MM.1S (cell line): Measurements from ENCODE around the gene TAOK1.

Experiments used
- DNase-seq: peaks from one replicate; pipeline ENCODE4 v3.0.0-alpha.2; 2015
- H2AFZ ChIP-seq: fragments of 300-600 bp; sonication (generic); 2 replicates; pipeline ENCODE4 v1.6.0; 2016; ENCODE audit warnings: antibody characterized with exemption, low read length
- H3F3A ChIP-seq: fragments of 300-600 bp; sonication (generic); 2 replicates; pipeline ENCODE4 v1.6.1; 2016; ENCODE audit warnings: mild to moderate bottlenecking, antibody characterized with exemption, low read length, moderate library complexity, mixed read lengths; ENCODE audit not compliant: insufficient read depth
- H3K27ac ChIP-seq: fragments of 300-600 bp; sonication (generic); 2 replicates; pipeline ENCODE4 v1.5.1; 2016; ENCODE audit warnings: mild to moderate bottlenecking, low read length
- H3K27me3 ChIP-seq: fragments of 300-600 bp; sonication (generic); replicated peaks from 2 replicates; pipeline ENCODE4 v1.6.0; 2016; ENCODE audit warnings: low read length; ENCODE audit not compliant: insufficient read depth
- H3K36me3 ChIP-seq: fragments of 300-600 bp; sonication (generic); replicated peaks from 2 replicates; pipeline ENCODE4 v1.6.1; 2016; ENCODE audit warnings: mild to moderate bottlenecking, low read length, mixed read lengths; ENCODE audit not compliant: insufficient read depth
- H3K4me1 ChIP-seq: fragments of 300-600 bp; sonication (generic); 2 replicates; pipeline ENCODE4 v1.6.1; 2016; ENCODE audit warnings: low read length, mixed read lengths
- H3K4me2 ChIP-seq: fragments of 300-600 bp; sonication (generic); 2 replicates; pipeline ENCODE4 v1.6.0; 2016; ENCODE audit warnings: low read depth, low read length
- H3K4me3 ChIP-seq: fragments of 300-600 bp; sonication (generic); 2 replicates; pipeline ENCODE4 v1.5.1; 2016; ENCODE audit warnings: low read length, mixed read lengths
- H3K79me2 ChIP-seq: fragments of 300-600 bp; sonication (generic); 2 replicates; pipeline ENCODE4 v1.6.1; 2016; ENCODE audit warnings: mixed run types, low read length, mixed read lengths
- H3K9ac ChIP-seq: fragments of 300-600 bp; sonication (generic); 2 replicates; pipeline ENCODE4 v1.6.1; 2016; ENCODE audit warnings: low read length, mixed read lengths
- H3K9me2 ChIP-seq: fragments of 300-600 bp; sonication (generic); replicated peaks from 2 replicates; pipeline ENCODE4 v1.6.1; 2016; ENCODE audit warnings: mild to moderate bottlenecking, low read length, mixed read lengths; ENCODE audit not compliant: insufficient read depth
- H3K9me3 ChIP-seq: fragments of 300-600 bp; sonication (generic); replicated peaks from 2 replicates; pipeline ENCODE4 v1.6.1; 2016; ENCODE audit warnings: mild to moderate bottlenecking, low read length, mixed read lengths; ENCODE audit not compliant: insufficient read depth
- H4K20me1 ChIP-seq: fragments of 300-600 bp; sonication (generic); 2 replicates; pipeline ENCODE4 v1.6.1; 2016; ENCODE audit warnings: mild to moderate bottlenecking, low read length, moderate library complexity, mixed read lengths; ENCODE audit not compliant: insufficient read depth
- CTCF ChIP-seq: fragments of 300-600 bp; sonication (generic); IDR thresholded peaks from 2 replicates; pipeline ENCODE4 v1.5.1; 2016; ENCODE audit warnings: antibody characterized with exemption, low read length, mixed read lengths
- EZH2 ChIP-seq: fragments of 300-600 bp; sonication (generic); optimal IDR thresholded peaks from 2 replicates; pipeline ENCODE3; 2017; ENCODE audit warnings: low read depth, mild to moderate bottlenecking, antibody characterized with exemption, low read length, mixed read lengths
- EZH2phosphoT487 ChIP-seq: fragments of 300-600 bp; sonication (generic); IDR thresholded peaks from 2 replicates; pipeline ENCODE4 v1.6.1; 2018; ENCODE audit warnings: antibody characterized with exemption, low read length

The TAOK1 gene

DNA sequence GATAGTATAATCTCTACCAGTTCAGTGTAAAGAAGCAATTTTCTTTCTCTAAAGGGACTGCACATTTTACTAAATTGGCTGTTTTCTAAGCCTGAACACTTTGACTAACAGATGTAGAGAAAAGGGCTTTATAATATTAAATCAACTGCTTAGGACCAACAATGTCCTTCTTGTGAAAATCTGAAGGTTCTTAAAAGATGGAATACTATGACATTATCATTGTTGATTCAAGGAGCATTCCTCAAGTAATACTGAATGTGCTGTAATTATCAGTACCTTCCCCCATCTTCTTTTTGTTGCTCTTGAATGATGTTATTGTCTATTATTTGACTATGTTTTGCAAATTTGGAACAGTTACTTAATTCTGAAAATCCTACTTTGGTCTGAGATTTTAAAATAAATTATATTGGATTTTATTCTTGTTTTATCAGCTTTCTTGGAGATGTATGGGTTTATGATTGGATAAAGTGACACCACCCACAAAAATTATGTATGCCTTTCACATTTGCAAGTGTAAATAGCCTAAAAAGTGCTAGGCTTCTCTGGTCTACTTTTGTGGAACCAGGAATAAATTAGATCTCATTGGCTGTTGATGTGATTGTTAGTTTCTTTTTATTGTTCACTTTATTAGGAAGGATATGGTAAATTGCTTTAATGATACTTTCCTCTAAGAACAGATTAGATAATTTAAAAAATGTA is 53.0 kb downstream of the TAOK1 start:
- peaks cover 3% of the 10 kb centered on the region; the same call in 1 of the 2 replicates for H3K79me2 ChIP-seq

DNA sequence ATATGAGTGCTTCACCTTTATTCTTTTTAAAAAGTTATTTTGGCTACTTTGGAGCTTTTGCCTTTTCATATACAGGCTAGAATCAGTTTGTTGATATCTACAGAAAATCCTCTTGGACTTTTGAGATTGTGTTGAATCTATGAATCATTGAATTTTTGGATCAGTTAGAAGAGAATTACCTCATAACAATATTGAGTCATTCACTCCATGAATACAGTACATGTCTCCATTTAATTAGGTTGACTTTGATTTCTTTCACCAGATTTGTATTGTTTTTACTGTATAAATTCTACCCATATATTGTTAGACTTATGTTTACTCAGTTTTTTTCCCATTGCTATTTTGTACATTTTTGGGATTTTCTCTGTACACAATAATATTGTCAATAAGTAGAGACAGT is 54.4 kb downstream of the TAOK1 start:
- Histone ChIP-seq H3K4me2 (no peak overlapping the region), H3K9me2 (no peaks in the 10 kb centered on the region), H3K9ac (no peak overlapping the region), H3K36me3 (no peaks in the 10 kb centered on the region), H3K4me3 (no peak overlapping the region), H3K79me2 (peaks cover 3% of the 10 kb centered on the region; the same call in 1 of the 2 replicates), H2AFZ (no peak overlapping the region), H4K20me1 (no peaks in the 10 kb centered on the region), H3F3A (no peaks in the 10 kb centered on the region), H3K27me3 (no peaks in the 10 kb centered on the region), H3K27ac (no peak overlapping the region), H3K4me1 (no peaks in the 10 kb centered on the region), H3K9me3 (no peaks in the 10 kb centered on the region)
- TF ChIP-seq EZH2phosphoT487 (no peak), EZH2 (no peak), CTCF (no peak)
- no peak for DNase-seq

More for the DNA sequence above, 53.0 kb downstream of the TAOK1 start:
- no peaks in the 10 kb centered on the region for H3K9me3 ChIP-seq
- no peaks in the 10 kb centered on the region for H3F3A ChIP-seq
- no peaks in the 10 kb centered on the region for H3K27me3 ChIP-seq
- no peak overlapping the region for H3K9ac ChIP-seq
- H3K36me3 ChIP-seq, result no peaks in the 10 kb centered on the region
- H3K27ac ChIP-seq, result no peak overlapping the region
- no peaks in the 10 kb centered on the region for H3K4me1 ChIP-seq
- H3K9me2 ChIP-seq, result no peaks in the 10 kb centered on the region
- TF ChIP-seq EZH2 (no peak), EZH2phosphoT487 (no peak), CTCF (no peak)
- H3K4me2 ChIP-seq, result no peak overlapping the region
- DNase-seq, result no peak
- H3K4me3 ChIP-seq, result no peak overlapping the region
- H2AFZ ChIP-seq, result no peak overlapping the region
- H4K20me1 ChIP-seq, result no peaks in the 10 kb centered on the region

GRCh38 chr17:29445844-29446243 is 55.7 kb downstream of the TAOK1 start:
- Histone ChIP-seq H3K79me2 (peaks cover 3% of the 10 kb centered on the region; the same call in 1 of the 2 replicates), H3K9me2 (no peaks in the 10 kb centered on the region), H3K27ac (no peak overlapping the region), H3K4me1 (no peaks in the 10 kb centered on the region), H3F3A (no peaks in the 10 kb centered on the region), H3K4me2 (no peak overlapping the region), H4K20me1 (no peaks in the 10 kb centered on the region), H3K4me3 (no peak overlapping the region), H3K9me3 (no peaks in the 10 kb centered on the region), H3K36me3 (no peaks in the 10 kb centered on the region), H3K9ac (no peak overlapping the region), H3K27me3 (no peaks in the 10 kb centered on the region), H2AFZ (no peak overlapping the region)
- TF ChIP-seq CTCF, result no peak
- TF ChIP-seq EZH2phosphoT487, result no peak
- no peak for DNase-seq
